ENCODE results near the gene PLCB2.

GRCh38 chr15:40334541-40334940 is 26.8 kb upstream of the PLCB2 start:
- TF ChIP-seq CTCF (IDR thresholded peaks at IDR 0.05; ENCODE audit: insufficient read depth, low read length) = no peak
- TF ChIP-seq SPI1 (IDR thresholded peaks at IDR 0.05; ENCODE audit: borderline replicate concordance, low read depth) = no peak
